ENCODE results near the gene MTMR8. TPM values are rescaled to one million over a fixed set of nuclear protein-coding genes. Genes with fewer than 3 reads are reported as not detected.

MTMR8 gene
- total RNA-seq, 1 experiment from 2014 or later = 2.8 TPM

DNA sequence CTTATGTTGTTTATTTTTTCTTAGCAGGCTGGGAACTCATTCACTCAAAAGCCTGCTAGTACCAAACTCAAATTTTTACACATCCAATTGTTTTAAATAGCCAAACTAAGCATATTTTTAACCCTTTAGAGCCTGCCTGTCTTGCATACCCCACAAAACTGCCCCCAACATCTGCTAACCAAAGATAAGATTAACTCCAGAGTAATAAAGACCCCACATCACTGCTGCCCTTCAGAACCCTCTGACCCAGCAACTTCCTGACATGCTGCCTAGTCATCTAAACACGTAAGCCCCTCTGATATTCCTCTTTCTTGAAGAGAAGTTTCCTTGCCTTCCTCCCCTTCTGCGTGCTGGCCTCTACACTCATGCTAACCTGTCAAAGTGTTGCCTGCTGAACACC lies 104.1 kb downstream of the MTMR8 start:
- H3K36me3 ChIP-seq (ENCODE audit: control insufficient read depth, insufficient read depth, low read length) = no peaks in the 10 kb centered on the region
- no TSS peak for BruUV-seq (replicated peaks)
- H3K4me3 ChIP-seq (ENCODE audit: low read depth, low read length) = no peak overlapping the region
- no peaks in the 10 kb centered on the region for H3K9me3 ChIP-seq
- Mint-ChIP-seq H3K4me1 (ENCODE audit: low read depth, unreplicated experiment) (no peaks in the 10 kb centered on the region), H3K9me3 (ENCODE audit: unreplicated experiment) (no peaks in the 10 kb centered on the region), H3K4me3 (ENCODE audit: unreplicated experiment) (no peak overlapping the region), H3K27me3 (ENCODE audit: insufficient read depth, unreplicated experiment) (no peaks in the 10 kb centered on the region), H3K36me3 (ENCODE audit: insufficient read depth, unreplicated experiment) (no peaks in the 10 kb centered on the region), H3K27ac (ENCODE audit: unreplicated experiment) (no peak overlapping the region)
- POLR2A ChIA-PET = no interaction called here
- CTCF ChIA-PET = no interaction called here
- H3K4me1 ChIP-seq = no peaks in the 10 kb centered on the region
- DNase-seq = no peak
- no peaks in the 10 kb centered on the region for H3K27me3 ChIP-seq (replicated peaks; ENCODE audit: control insufficient read depth, insufficient read depth, low read length)
- intact Hi-C loops (cut with micrococcal nuclease; ENCODE audit: unreplicated experiment) = no loop called here
- TF ChIP-seq, protein P1, sequence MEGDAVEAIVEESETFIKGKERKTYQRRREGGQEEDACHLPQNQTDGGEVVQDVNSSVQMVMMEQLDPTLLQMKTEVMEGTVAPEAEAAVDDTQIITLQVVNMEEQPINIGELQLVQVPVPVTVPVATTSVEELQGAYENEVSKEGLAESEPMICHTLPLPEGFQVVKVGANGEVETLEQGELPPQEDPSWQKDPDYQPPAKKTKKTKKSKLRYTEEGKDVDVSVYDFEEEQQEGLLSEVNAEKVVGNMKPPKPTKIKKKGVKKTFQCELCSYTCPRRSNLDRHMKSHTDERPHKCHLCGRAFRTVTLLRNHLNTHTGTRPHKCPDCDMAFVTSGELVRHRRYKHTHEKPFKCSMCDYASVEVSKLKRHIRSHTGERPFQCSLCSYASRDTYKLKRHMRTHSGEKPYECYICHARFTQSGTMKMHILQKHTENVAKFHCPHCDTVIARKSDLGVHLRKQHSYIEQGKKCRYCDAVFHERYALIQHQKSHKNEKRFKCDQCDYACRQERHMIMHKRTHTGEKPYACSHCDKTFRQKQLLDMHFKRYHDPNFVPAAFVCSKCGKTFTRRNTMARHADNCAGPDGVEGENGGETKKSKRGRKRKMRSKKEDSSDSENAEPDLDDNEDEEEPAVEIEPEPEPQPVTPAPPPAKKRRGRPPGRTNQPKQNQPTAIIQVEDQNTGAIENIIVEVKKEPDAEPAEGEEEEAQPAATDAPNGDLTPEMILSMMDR (IDR thresholded peaks at IDR 0.05; ENCODE audit: insufficient read depth in 1 of 2, low read depth in 1 of 2, low read length in 1 of 2, severe bottlenecking in 1 of 2, unreplicated experiment in 1 of 2) = no peak

DNA sequence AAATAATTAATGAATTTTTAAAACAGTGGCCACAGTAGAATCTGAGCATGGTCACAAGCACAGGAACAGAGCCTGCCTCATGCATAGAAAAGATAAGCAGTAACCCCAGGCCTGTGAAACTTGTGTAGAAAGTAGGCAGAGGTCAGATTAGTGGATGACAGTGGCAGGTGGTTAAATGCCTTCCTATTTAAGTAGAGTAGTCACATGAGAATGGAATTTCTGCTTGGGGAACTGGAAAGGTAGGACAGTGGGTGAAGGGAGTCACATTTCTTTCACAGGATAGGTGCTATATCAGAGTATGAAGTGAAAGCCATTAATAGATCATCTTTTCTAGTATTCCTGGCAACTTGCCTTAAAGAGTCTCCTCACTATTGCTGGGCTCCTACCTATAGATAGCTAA lies 130.0 kb downstream of the MTMR8 start:
- no peaks in the 10 kb centered on the region for H3K36me3 ChIP-seq (ENCODE audit: control insufficient read depth, insufficient read depth, low read length)
- H3K27me3 Mint-ChIP-seq (ENCODE audit: insufficient read depth, unreplicated experiment) = no peaks in the 10 kb centered on the region
- H3K9me3 Mint-ChIP-seq (ENCODE audit: unreplicated experiment) = no peaks in the 10 kb centered on the region
- ChIA-PET POLR2A (no interaction called here), CTCF (no interaction called here)
- H3K36me3 Mint-ChIP-seq (ENCODE audit: insufficient read depth, unreplicated experiment) = no peaks in the 10 kb centered on the region
- DNase-seq = peak; percentile 43 to 45
- no peak overlapping the region for H3K4me3 Mint-ChIP-seq (ENCODE audit: unreplicated experiment)
- H3K9me3 ChIP-seq = no peaks in the 10 kb centered on the region
- H3K27me3 ChIP-seq (replicated peaks; ENCODE audit: control insufficient read depth, insufficient read depth, low read length) = no peaks in the 10 kb centered on the region
- H3K4me1 ChIP-seq = peaks cover 8% of the 10 kb centered on the region; the same call in 1 of the 2 replicates
- BruUV-seq (replicated peaks) = no TSS peak
- H3K4me3 ChIP-seq (ENCODE audit: low read depth, low read length) = no peak overlapping the region
- intact Hi-C loops (cut with micrococcal nuclease; ENCODE audit: unreplicated experiment) = no loop called here
- H3K4me1 Mint-ChIP-seq (ENCODE audit: low read depth, unreplicated experiment) = no peaks in the 10 kb centered on the region
- H3K27ac Mint-ChIP-seq (ENCODE audit: unreplicated experiment) = no peak overlapping the region
- TF ChIP-seq, protein P1 (IDR thresholded peaks at IDR 0.05; ENCODE audit: insufficient read depth in 1 of 2, low read depth in 1 of 2, low read length in 1 of 2, severe bottlenecking in 1 of 2, unreplicated experiment in 1 of 2) = no peak

DNA sequence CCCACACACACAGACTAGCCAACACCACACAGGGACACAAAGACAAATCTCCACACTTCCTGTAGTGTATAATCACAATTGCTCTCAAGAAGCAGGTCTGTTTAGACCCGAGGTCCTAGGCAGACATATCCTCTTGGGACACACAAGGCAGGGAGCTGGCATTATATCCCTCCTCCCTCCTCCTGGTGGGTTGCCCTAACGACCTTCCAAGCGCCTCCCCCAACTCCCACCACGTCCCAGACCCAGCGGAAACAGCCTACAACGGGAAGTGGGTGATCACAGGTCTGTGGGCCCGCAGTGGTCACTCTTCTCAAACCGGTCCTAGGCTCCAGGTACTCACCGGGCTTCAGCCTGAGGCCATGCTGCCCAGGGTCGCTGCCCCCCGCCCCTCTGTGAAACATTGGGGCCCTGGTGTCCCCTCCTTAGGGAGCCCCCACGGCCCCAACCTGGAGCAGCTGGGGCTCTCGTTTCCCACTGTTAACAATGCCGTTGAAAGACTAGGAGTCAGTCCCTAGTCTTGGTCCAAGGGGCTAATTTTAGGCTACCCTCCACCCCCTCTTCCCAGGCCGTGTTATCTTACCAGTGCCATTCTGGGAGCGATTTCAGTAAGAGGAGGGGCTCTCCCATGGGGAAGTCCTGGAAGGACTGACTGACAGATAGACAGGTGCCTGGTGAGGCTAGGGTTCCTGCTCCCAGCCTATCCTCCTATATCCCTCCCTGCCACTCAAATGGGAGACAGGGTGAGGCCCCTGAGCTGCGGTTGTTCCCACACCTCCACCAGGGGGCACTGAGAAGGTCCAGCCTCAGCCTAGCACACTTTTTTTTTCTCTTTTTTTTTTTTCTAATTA lies 164.9 kb downstream of the MTMR8 start, which contains the start of gene ASB12:
ASB12 (minus strand) TSS at position 485 of the 848 bp plus-strand sequence. CDS start 4,957 bp downstream, outside the sequence.
- ChIA-PET CTCF (no interaction called here), POLR2A (no interaction called here)
- Histone ChIP-seq H3K4me1 (no peaks in the 10 kb centered on the region), H3K36me3 (ENCODE audit: control insufficient read depth, insufficient read depth, low read length) (no peaks in the 10 kb centered on the region), H3K4me3 (ENCODE audit: low read depth, low read length) (no peak within 1 kb of the TSS), H3K27me3 (replicated peaks; ENCODE audit: control insufficient read depth, insufficient read depth, low read length) (no peaks in the 10 kb centered on the region), H3K9me3 (no peaks in the 10 kb centered on the region)
- BruUV-seq (replicated peaks) = no TSS peak
- peaks cover 2% of the 10 kb centered on the region for H3K27me3 Mint-ChIP-seq (ENCODE audit: insufficient read depth, unreplicated experiment)
- H3K9me3 Mint-ChIP-seq (ENCODE audit: unreplicated experiment) = no peaks in the 10 kb centered on the region
- no peak within 1 kb of the TSS for H3K27ac Mint-ChIP-seq (ENCODE audit: unreplicated experiment)
- TF ChIP-seq, protein P1 (IDR thresholded peaks at IDR 0.05; ENCODE audit: insufficient read depth in 1 of 2, low read depth in 1 of 2, low read length in 1 of 2, severe bottlenecking in 1 of 2, unreplicated experiment in 1 of 2) = no peak
- H3K4me3 Mint-ChIP-seq (ENCODE audit: unreplicated experiment) = no peak within 1 kb of the TSS
- intact Hi-C loops (cut with micrococcal nuclease; ENCODE audit: unreplicated experiment) = no loop called here
- H3K36me3 Mint-ChIP-seq (ENCODE audit: insufficient read depth, unreplicated experiment) = no peaks in the 10 kb centered on the region
- DNase-seq = no peak
- no peaks in the 10 kb centered on the region for H3K4me1 Mint-ChIP-seq (ENCODE audit: low read depth, unreplicated experiment)
